PC-3 (cell line): ENCODE results near the gene RBBP8NL. TPM values are rescaled to one million over a fixed set of nuclear protein-coding genes. Genes with fewer than 3 reads are reported as not detected.
A peak's percentile ranks its signal among the peaks of the same experiment; 100 is the strongest.

ENCODE experiments used
- ATAC-seq: fragments of 200-7000 bp; cut with Tn5 transposase; 2 replicates; pipeline ENCODE4 v1.9.1; 2020; ENCODE audit warnings: mild to moderate bottlenecking, moderate library complexity
- BruUV-seq: library from RNA; stranded (reverse); fragments of 400-500 nt; replicated peaks from 2 replicates; lab custom pipeline; 2021; lab: Mats Ljungman, UMichigan
- CTCF ChIA-PET: fragments of 300-600 bp; sonication (Branson Sonifier 250); formaldehyde crosslinking; loops from one replicate; lab custom pipeline; 2022; ENCODE audit warnings: antibody characterized with exemption; lab: Charles Lee
- POLR2A ChIA-PET: fragments of 300-600 bp; sonication (Branson Sonifier 250); formaldehyde crosslinking; loops from one replicate; lab custom pipeline; 2022; ENCODE audit warnings: antibody characterized with exemption; ENCODE audit not compliant: unreplicated experiment; lab: Charles Lee
- DNase-seq: peaks from one replicate; pipeline ENCODE4 v3.0.0-alpha.2; 2015
- H2AFZ ChIP-seq: fragments of 300-600 bp; sonication (generic); 2 replicates; pipeline ENCODE4 v1.6.0; 2016; ENCODE audit warnings: antibody characterized with exemption, low read length
- H3F3A ChIP-seq: fragments of 300-600 bp; sonication (generic); one replicate; pipeline ENCODE4 v1.6.0; 2017; ENCODE audit warnings: antibody characterized with exemption, low read length, control low read depth, mild to moderate bottlenecking; ENCODE audit not compliant: unreplicated experiment
- H3K27ac ChIP-seq: fragments of 300-600 bp; sonication (generic); 2 replicates; pipeline ENCODE4 v1.5.1; 2016; ENCODE audit warnings: mild to moderate bottlenecking, low read length
- H3K27me3 ChIP-seq: fragments of 300-600 bp; sonication (generic); 2 replicates; pipeline ENCODE4 v1.6.1; 2016; ENCODE audit warnings: low read length, mixed read lengths
- H3K36me3 ChIP-seq: fragments of 300-600 bp; sonication (generic); 2 replicates; pipeline ENCODE4 v1.6.1; 2016; ENCODE audit warnings: low read depth, mixed run types, low read length, mixed read lengths
- H3K4me1 ChIP-seq: fragments of 300-600 bp; sonication (generic); 2 replicates; pipeline ENCODE4 v1.5.1; 2016; ENCODE audit warnings: low read length; ENCODE audit not compliant: insufficient read depth
- H3K4me2 ChIP-seq: fragments of 300-600 bp; sonication (generic); 2 replicates; pipeline ENCODE4 v1.6.0; 2016; ENCODE audit warnings: low read length
- H3K4me3 ChIP-seq: fragments of 300-600 bp; sonication (generic); 2 replicates; pipeline ENCODE4 v1.5.1; 2016; ENCODE audit warnings: mild to moderate bottlenecking, low read length, mixed read lengths
- H3K79me2 ChIP-seq: fragments of 300-600 bp; sonication (generic); 2 replicates; pipeline ENCODE4 v1.6.1; 2017; ENCODE audit warnings: low read length, mixed read lengths
- H3K9ac ChIP-seq: fragments of 300-600 bp; sonication (generic); 2 replicates; pipeline ENCODE4 v1.6.0; 2016; ENCODE audit warnings: mild to moderate bottlenecking, low read length
- H3K9me2 ChIP-seq: fragments of 300-600 bp; sonication (generic); replicated peaks from 2 replicates; pipeline ENCODE4 v1.6.1; 2016; ENCODE audit warnings: mixed run types, low read length, mixed read lengths
- H3K9me3 ChIP-seq: fragments of 300-600 bp; sonication (generic); 2 replicates; pipeline ENCODE4 v1.6.1; 2016; ENCODE audit warnings: low read length, mixed read lengths
- H4K20me1 ChIP-seq: fragments of 300-600 bp; sonication (generic); 2 replicates; pipeline ENCODE4 v1.6.1; 2016; ENCODE audit warnings: low read length, mixed read lengths
- EZH2 ChIP-seq: fragments of 300-600 bp; sonication (generic); IDR thresholded peaks from one replicate; pipeline ENCODE4 v1.6.1; 2017; ENCODE audit warnings: antibody characterized with exemption, mild to moderate bottlenecking, low read length; ENCODE audit not compliant: unreplicated experiment
- EZH2phosphoT487 ChIP-seq: fragments of 300-600 bp; sonication (generic); IDR thresholded peaks from 2 replicates; pipeline ENCODE4 v1.6.1; 2018; ENCODE audit warnings: mild to moderate bottlenecking, antibody characterized with exemption, low read length, borderline replicate concordance
- intact Hi-C: fragments of 100-400 bp; cut with micrococcal nuclease; formaldehyde crosslinking; loops from 2 replicates; pipeline ENCODE4 v1.9.0; 2023
- total RNA-seq: library from RNA; depleted of rRNA; stranded (reverse); fragments of >200 nt; gene quantifications from 2 replicates; pipeline ENCODE4 v1.2.3, GENCODE V29; 2014
- TF ChIP-seq, protein P1 (sequence below): fragments of 300-600 bp; sonication (generic); conservative IDR thresholded peaks from 2 replicates; pipeline ENCODE4 v1.5.1; 2017; ENCODE audit warnings: antibody characterized with exemption, low read depth, mild to moderate bottlenecking, low read length

RBBP8NL gene
- total RNA-seq, 1 experiment from 2014 or later, result 9.4 TPM

DNA sequence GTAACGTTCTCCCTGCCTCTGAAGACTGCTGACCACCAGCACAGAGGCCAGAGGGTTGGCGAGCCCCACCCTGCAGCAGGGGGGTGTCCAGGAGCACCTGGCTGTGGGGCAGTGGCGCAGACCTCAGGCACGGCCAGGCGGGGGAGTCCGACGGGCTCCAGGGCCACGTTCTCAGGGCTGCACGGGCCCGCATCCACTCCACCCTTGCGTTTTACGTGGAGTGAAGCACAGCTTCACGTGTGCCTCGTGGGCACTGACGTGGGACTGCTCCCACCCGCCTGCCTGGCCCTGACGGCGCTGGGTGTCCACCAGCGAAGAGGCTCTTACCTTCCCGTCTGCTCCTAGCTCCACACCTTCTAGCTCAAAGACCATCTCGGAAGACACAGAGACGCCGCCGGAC, 33.5 kb downstream of the RBBP8NL start:
- Histone ChIP-seq H2AFZ (no peak overlapping the region), H3K4me2 (no peak overlapping the region), H3K4me3 (no peak overlapping the region), H3K9me2 (no peaks in the 10 kb centered on the region), H3F3A (peaks cover 14% of the 10 kb centered on the region), H3K9me3 (no peaks in the 10 kb centered on the region), H3K27ac (no peak overlapping the region), H3K36me3 (peaks cover 11% of the 10 kb centered on the region), H3K9ac (no peak overlapping the region), H3K79me2 (peaks cover 9% of the 10 kb centered on the region), H3K4me1 (no peaks in the 10 kb centered on the region), H4K20me1 (peaks cover 12% of the 10 kb centered on the region), H3K27me3 (no peaks in the 10 kb centered on the region)
- no TSS peak for BruUV-seq
- ATAC-seq, result no peak
- ChIA-PET POLR2A (no interaction called here), CTCF (no interaction called here)
- intact Hi-C loops, result no loop called here
- no peak for DNase-seq
- TF ChIP-seq EZH2 (no peak), EZH2phosphoT487 (no peak)
- TF ChIP-seq, protein P1, sequence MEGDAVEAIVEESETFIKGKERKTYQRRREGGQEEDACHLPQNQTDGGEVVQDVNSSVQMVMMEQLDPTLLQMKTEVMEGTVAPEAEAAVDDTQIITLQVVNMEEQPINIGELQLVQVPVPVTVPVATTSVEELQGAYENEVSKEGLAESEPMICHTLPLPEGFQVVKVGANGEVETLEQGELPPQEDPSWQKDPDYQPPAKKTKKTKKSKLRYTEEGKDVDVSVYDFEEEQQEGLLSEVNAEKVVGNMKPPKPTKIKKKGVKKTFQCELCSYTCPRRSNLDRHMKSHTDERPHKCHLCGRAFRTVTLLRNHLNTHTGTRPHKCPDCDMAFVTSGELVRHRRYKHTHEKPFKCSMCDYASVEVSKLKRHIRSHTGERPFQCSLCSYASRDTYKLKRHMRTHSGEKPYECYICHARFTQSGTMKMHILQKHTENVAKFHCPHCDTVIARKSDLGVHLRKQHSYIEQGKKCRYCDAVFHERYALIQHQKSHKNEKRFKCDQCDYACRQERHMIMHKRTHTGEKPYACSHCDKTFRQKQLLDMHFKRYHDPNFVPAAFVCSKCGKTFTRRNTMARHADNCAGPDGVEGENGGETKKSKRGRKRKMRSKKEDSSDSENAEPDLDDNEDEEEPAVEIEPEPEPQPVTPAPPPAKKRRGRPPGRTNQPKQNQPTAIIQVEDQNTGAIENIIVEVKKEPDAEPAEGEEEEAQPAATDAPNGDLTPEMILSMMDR, result no peak

DNA sequence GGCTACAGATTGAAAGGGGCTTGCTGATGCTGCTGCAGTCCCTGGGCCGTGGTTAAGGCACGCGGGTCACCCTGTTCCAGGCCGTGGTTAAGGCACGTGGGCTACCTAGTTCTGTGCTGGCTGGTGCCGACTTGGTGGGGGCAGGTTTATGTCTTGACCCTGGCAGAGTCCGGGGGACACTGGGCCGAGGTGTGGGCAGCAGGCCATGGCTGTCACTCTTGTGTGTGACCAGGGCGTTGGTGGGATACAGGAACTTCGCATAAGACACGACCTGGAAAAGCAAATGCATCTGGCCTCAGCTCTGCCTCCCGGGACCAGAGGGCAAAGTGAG, 34.0 kb downstream of the RBBP8NL start:
- Histone ChIP-seq H3F3A (peaks cover 19% of the 10 kb centered on the region), H3K27ac (no peak overlapping the region), H3K27me3 (no peaks in the 10 kb centered on the region), H3K4me3 (no peak overlapping the region), H3K9me2 (no peaks in the 10 kb centered on the region), H3K4me1 (peaks cover 4% of the 10 kb centered on the region), H3K79me2 (peaks cover 14% of the 10 kb centered on the region), H3K9me3 (no peaks in the 10 kb centered on the region), H3K4me2 (no peak overlapping the region), H3K36me3 (peaks cover 16% of the 10 kb centered on the region), H4K20me1 (peaks cover 18% of the 10 kb centered on the region), H3K9ac (no peak overlapping the region), H2AFZ (no peak overlapping the region)
- DNase-seq (no peak), ATAC-seq (no peak)
- no peak for TF ChIP-seq EZH2
- TF ChIP-seq, protein P1, result no peak
- no peak for TF ChIP-seq EZH2phosphoT487
- BruUV-seq, result no TSS peak
- POLR2A ChIA-PET, result no interaction called here
- CTCF ChIA-PET, result no interaction called here
- intact Hi-C loops, result no loop called here

DNA sequence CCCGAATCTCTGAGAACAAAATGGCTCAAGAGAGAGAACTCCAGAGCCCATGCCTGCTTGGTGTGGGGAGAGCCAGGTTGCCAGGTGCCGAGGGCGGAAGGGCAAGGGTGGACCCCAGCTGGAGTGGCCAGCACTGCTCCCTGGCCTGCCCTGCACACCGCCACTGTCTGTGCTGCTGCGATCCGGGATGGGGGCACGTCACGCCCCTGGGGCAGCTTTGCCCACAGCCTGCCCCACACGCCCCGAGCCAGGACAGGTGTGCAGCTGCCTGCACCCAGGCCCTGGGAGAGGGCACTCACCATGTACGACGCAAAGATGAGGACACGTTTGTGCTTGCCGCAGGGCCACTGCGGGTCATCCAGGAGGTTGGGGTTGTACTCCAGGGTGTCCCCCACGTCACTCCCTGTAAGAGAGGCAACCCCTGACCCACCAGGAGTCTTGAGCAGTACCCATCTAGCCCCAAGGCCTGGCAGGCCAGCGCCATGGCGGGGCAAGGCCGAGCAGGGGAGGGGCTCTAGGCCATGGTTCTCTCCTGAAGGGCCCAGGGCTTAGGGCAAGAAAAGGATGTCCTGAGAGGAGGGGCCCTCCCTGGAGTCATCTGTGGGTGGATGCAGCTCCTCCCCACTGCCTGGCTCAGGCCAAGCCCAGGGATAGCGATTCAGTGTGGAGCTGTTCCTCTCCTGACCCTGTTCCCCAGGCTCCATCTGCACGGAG, 34.6 kb downstream of the RBBP8NL start:
- H3K9ac ChIP-seq, result no peak overlapping the region
- BruUV-seq, result no TSS peak
- H3F3A ChIP-seq, result peaks cover 21% of the 10 kb centered on the region
- peaks cover 23% of the 10 kb centered on the region for H4K20me1 ChIP-seq
- CTCF ChIA-PET, result no interaction called here
- ATAC-seq (0 out of 2 replicates have a peak, but pooled peaks have one; percentile 6), DNase-seq (no peak)
- H3K4me2 ChIP-seq, result no peak overlapping the region
- TF ChIP-seq, protein P1, result no peak
- TF ChIP-seq EZH2, result no peak
- TF ChIP-seq EZH2phosphoT487, result no peak
- H3K27me3 ChIP-seq, result no peaks in the 10 kb centered on the region
- H3K9me3 ChIP-seq, result no peaks in the 10 kb centered on the region
- H3K27ac ChIP-seq, result no peak overlapping the region
- H3K4me1 ChIP-seq, result peaks cover 9% of the 10 kb centered on the region
- POLR2A ChIA-PET, result no interaction called here
- peaks cover 21% of the 10 kb centered on the region for H3K36me3 ChIP-seq
- intact Hi-C loops, result no loop called here
- H2AFZ ChIP-seq, result no peak overlapping the region
- no peak overlapping the region for H3K4me3 ChIP-seq
- no peaks in the 10 kb centered on the region for H3K9me2 ChIP-seq
- H3K79me2 ChIP-seq, result peaks cover 19% of the 10 kb centered on the region
